DMS79 (cell line): ENCODE data around the gene SPDYE4.

ENCODE experiments used
- DNase-seq: peaks from one replicate; lab custom pipeline; 2025; lab: John Stamatoyannopoulos, UW

The SPDYE4 gene

GRCh38 chr17:8785547-8786413, 27.4 kb upstream of the SPDYE4 start:
- DNase-seq, result no peak

GRCh38 chr17:8782176-8782575, 23.8 kb upstream of the SPDYE4 start:
- no peak for DNase-seq

- no peak for DNase-seq
Observed at GRCh38 chr17:8781776-8782175, 23.4 kb upstream of the SPDYE4 start.

- DNase-seq, result no peak
Observed at GRCh38 chr17:8776881-8777280, 18.5 kb upstream of the SPDYE4 start.

- DNase-seq, result no peak
Observed at GRCh38 chr17:8776248-8776647, 17.9 kb upstream of the SPDYE4 start.

- no peak for DNase-seq
Observed at GRCh38 chr17:8766731-8767130, 8.4 kb upstream of the SPDYE4 start.

- DNase-seq, result no peak
Observed at GRCh38 chr17:8762012-8762411, 3.7 kb upstream of the SPDYE4 start.

GRCh38 chr17:8757189-8757588, 1.2 kb downstream of the SPDYE4 start:
- no peak for DNase-seq

- no peak for DNase-seq
Observed at GRCh38 chr17:8755590-8756255, 2.6 kb downstream of the SPDYE4 start.

- DNase-seq, result no peak
Observed at GRCh38 chr17:8754890-8755289, 3.5 kb downstream of the SPDYE4 start.

GRCh38 chr17:8753976-8754440, 4.3 kb downstream of the SPDYE4 start:
- no peak for DNase-seq

- no peak for DNase-seq
Observed at GRCh38 chr17:8753136-8753975, 5.0 kb downstream of the SPDYE4 start.

- no peak for DNase-seq
Observed at GRCh38 chr17:8749616-8750015, 8.7 kb downstream of the SPDYE4 start.

- no peak for DNase-seq
Observed at GRCh38 chr17:8747742-8748141, 10.6 kb downstream of the SPDYE4 start.

- no peak for DNase-seq
Observed at GRCh38 chr17:8746501-8747236, 11.7 kb downstream of the SPDYE4 start.

- DNase-seq, result no peak
Observed at GRCh38 chr17:8745586-8746500, 12.5 kb downstream of the SPDYE4 start.

- DNase-seq, result no peak
Observed at GRCh38 chr17:8744086-8744785, 14.1 kb downstream of the SPDYE4 start.

- DNase-seq, result no peak
Observed at GRCh38 chr17:8742819-8743218, 15.5 kb downstream of the SPDYE4 start.

GRCh38 chr17:8742274-8742673, 16.1 kb downstream of the SPDYE4 start:
- DNase-seq, result no peak

- no peak for DNase-seq
Observed at GRCh38 chr17:8741771-8742170, 16.6 kb downstream of the SPDYE4 start.
